Measurements from ENCODE around the gene LGMN. TPM values are rescaled to one million over a fixed set of nuclear protein-coding genes. Genes with fewer than 3 reads are reported as not detected.
A peak's percentile ranks its signal among the peaks of the same experiment; 100 is the strongest.
"Not testable (repeated sequence)": the region's sequence is repeated elsewhere in the genome, so short reads cannot be mapped to it uniquely, and the experiment has no call there.

LGMN gene
- total RNA-seq, 2 donors from 2014 or later = 83.6 to 167 TPM

DNA sequence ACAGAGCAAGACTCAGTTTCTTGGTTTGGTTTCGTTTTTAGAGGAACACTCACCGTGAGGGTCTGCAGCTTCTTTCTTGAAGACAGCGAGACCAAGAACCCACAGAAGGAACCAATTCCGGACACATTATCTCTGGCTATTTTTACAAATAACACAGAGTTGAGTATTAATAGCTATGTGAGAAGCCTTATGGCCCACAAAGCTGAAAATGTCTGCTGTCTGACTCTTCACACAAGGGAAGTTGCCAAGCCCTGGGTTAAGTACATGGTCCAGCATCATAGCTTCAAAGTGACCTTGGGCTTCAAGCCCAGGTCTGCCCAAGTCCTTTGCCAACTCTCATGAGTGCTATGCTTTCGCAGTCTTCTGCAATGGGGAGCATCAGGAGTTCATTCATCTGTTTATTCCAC lies 2.6 kb upstream of the LGMN start:
- no peak for ATAC-seq (ENCODE audit: insufficient number of reproducible peaks, low FRiP score, low read depth)
- H3K36me3 ChIP-seq = no peaks in the 10 kb centered on the region
- no peaks in the 10 kb centered on the region for H3K27me3 ChIP-seq (replicated peaks; ENCODE audit: insufficient read depth)
- TF ChIP-seq, protein P1, sequence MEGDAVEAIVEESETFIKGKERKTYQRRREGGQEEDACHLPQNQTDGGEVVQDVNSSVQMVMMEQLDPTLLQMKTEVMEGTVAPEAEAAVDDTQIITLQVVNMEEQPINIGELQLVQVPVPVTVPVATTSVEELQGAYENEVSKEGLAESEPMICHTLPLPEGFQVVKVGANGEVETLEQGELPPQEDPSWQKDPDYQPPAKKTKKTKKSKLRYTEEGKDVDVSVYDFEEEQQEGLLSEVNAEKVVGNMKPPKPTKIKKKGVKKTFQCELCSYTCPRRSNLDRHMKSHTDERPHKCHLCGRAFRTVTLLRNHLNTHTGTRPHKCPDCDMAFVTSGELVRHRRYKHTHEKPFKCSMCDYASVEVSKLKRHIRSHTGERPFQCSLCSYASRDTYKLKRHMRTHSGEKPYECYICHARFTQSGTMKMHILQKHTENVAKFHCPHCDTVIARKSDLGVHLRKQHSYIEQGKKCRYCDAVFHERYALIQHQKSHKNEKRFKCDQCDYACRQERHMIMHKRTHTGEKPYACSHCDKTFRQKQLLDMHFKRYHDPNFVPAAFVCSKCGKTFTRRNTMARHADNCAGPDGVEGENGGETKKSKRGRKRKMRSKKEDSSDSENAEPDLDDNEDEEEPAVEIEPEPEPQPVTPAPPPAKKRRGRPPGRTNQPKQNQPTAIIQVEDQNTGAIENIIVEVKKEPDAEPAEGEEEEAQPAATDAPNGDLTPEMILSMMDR (IDR thresholded peaks at IDR 0.05) = no peak
- H3K4me3 ChIP-seq = peak overlapping the region; percentile 36
- DNase-seq (ENCODE audit: low spot score) = no peak
- H3K9me3 ChIP-seq = no peaks in the 10 kb centered on the region
- no peak overlapping the region for H3K27ac ChIP-seq
- H3K4me1 ChIP-seq (ENCODE audit: control insufficient read depth in 1 of 2, low read depth in 2 of 2) = peaks cover 2 to 21% of the 10 kb centered on the region in 2 donors

DNA sequence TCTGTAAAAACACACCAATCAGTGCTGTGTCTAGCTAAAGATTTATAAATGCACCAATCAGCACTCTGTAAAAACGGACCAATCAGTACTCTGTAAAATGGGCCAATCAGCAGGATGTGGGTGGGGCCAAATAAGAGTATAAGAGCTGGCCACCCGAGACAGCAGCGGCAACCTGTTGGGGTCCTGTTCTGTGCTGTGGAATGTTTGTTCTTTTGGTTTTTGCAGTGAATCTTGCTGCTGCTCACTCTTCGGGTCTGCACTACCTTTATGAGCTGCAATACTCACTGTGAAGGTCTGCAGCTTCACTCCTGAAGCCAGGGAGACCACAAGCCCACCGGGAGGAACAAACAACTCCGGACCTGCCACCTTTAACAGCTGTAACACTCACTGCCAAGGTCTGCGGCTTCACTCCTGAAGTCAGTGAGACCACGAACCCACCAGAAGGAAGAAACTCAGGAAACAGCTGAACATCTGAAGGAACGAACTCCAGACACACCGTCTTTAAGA lies 1.8 kb upstream of the LGMN start:
- not testable (repeated sequence) for DNase-seq (ENCODE audit: low spot score); H3K27ac ChIP-seq; H3K9me3 ChIP-seq; ATAC-seq (ENCODE audit: insufficient number of reproducible peaks, low FRiP score, low read depth); H3K36me3 ChIP-seq; H3K27me3 ChIP-seq (replicated peaks; ENCODE audit: insufficient read depth)
- H3K4me1 ChIP-seq (ENCODE audit: control insufficient read depth in 1 of 2, low read depth in 2 of 2) = peaks cover 2 to 21% of the 10 kb centered on the region in 2 donors
- H3K4me3 ChIP-seq = peak overlapping the region; percentile 36

GRCh38 chr14:92747701-92748258 lies 647 bp downstream of the LGMN start:
- Histone ChIP-seq H3K27me3 (replicated peaks; ENCODE audit: insufficient read depth) (no peaks in the 10 kb centered on the region), H3K27ac (peak overlapping the region; percentile 78 to 87), H3K4me1 (ENCODE audit: control insufficient read depth in 1 of 2, low read depth in 2 of 2) (peaks cover 2 to 21% of the 10 kb centered on the region in 2 donors), H3K9me3 (no peaks in the 10 kb centered on the region), H3K4me3 (peak overlapping the region; percentile 72), H3K36me3 (no peaks in the 10 kb centered on the region)
- TF ChIP-seq, protein P1 (IDR thresholded peaks at IDR 0.05) = no peak
- DNase-seq (ENCODE audit: low spot score) (no peak), ATAC-seq (ENCODE audit: insufficient number of reproducible peaks, low FRiP score, low read depth) (no peak)

GRCh38 chr14:92744198-92744597 lies 4.2 kb downstream of the LGMN start:
- Histone ChIP-seq H3K27ac (no peak overlapping the region), H3K4me1 (ENCODE audit: control insufficient read depth in 1 of 2, low read depth in 2 of 2) (peaks cover 2 to 19% of the 10 kb centered on the region in 2 donors), H3K4me3 (no peak overlapping the region), H3K27me3 (replicated peaks; ENCODE audit: insufficient read depth) (no peaks in the 10 kb centered on the region), H3K9me3 (no peaks in the 10 kb centered on the region), H3K36me3 (peaks cover 5% of the 10 kb centered on the region)
- DNase-seq (ENCODE audit: low spot score) (no peak), ATAC-seq (ENCODE audit: insufficient number of reproducible peaks, low FRiP score, low read depth) (no peak)
- TF ChIP-seq, protein P1 (IDR thresholded peaks at IDR 0.05) = no peak

- no peaks in the 10 kb centered on the region for H3K27me3 ChIP-seq (replicated peaks; ENCODE audit: insufficient read depth)
- H3K4me1 ChIP-seq (ENCODE audit: control insufficient read depth in 1 of 2, low read depth in 2 of 2) = peaks cover 0 to 5% of the 10 kb centered on the region in 2 donors
- no peak overlapping the region for H3K4me3 ChIP-seq
- TF ChIP-seq, protein P1 (IDR thresholded peaks at IDR 0.05) = no peak
- ATAC-seq (ENCODE audit: insufficient number of reproducible peaks, low FRiP score, low read depth) (no peak), DNase-seq (ENCODE audit: low spot score) (no peak)
- no peak overlapping the region for H3K27ac ChIP-seq
- H3K36me3 ChIP-seq = peaks cover 5% of the 10 kb centered on the region
- no peaks in the 10 kb centered on the region for H3K9me3 ChIP-seq
These were observed 8.0 kb downstream of the LGMN start for GRCh38 chr14:92740440-92740839.

All from thoracic aorta (tissue), 2 donors.